ENCODE data around the gene WDR54.

- TF ChIP-seq CTCF (IDR thresholded peaks at IDR 0.05) (no peak), POLR2A (IDR thresholded peaks at IDR 0.05; ENCODE audit: low read depth) (no peak), EP300 (IDR thresholded peaks at IDR 0.05) (no peak), POLR2AphosphoS5 (IDR thresholded peaks at IDR 0.05) (no peak)
These were observed 47.5 kb upstream of the WDR54 start for GRCh38 chr2:74373985-74374384.

Measured in esophagus muscularis mucosa (tissue), 4 donors.